HG02885 (cell line): ENCODE results near the gene CUX1.

Source experiments
- ATAC-seq: cut with Tn5 transposase; IDR thresholded peaks from one replicate; pipeline ENCODE4 v1.9.1; 2021; ENCODE audit warnings: mild to moderate bottlenecking; ENCODE audit not compliant: unreplicated experiment, poor library complexity

The CUX1 gene

GRCh38 chr7:102188746-102189145, 371.3 kb downstream of the CUX1 start:
- ATAC-seq, result no peak

- ATAC-seq, result no peak
Observed at GRCh38 chr7:102189756-102190155, 372.3 kb downstream of the CUX1 start.

- ATAC-seq, result no peak
Observed at GRCh38 chr7:102190776-102191350, 373.4 kb downstream of the CUX1 start.

GRCh38 chr7:102191556-102192379, 374.3 kb downstream of the CUX1 start:
- ATAC-seq, result no peak

GRCh38 chr7:102192790-102193189, 375.4 kb downstream of the CUX1 start:
- no peak for ATAC-seq

- ATAC-seq, result no peak
Observed at GRCh38 chr7:102193806-102194205, 376.4 kb downstream of the CUX1 start.

- ATAC-seq, result no peak
Observed at GRCh38 chr7:102195361-102195760, 377.9 kb downstream of the CUX1 start.

GRCh38 chr7:102196028-102196427, 378.6 kb downstream of the CUX1 start:
- no peak for ATAC-seq

GRCh38 chr7:102197161-102197560, 379.7 kb downstream of the CUX1 start:
- ATAC-seq, result no peak

- no peak for ATAC-seq
Observed at GRCh38 chr7:102197599-102197998, 380.2 kb downstream of the CUX1 start.

GRCh38 chr7:102198417-102198956, 381.1 kb downstream of the CUX1 start:
- no peak for ATAC-seq

GRCh38 chr7:102201576-102201975, 384.1 kb downstream of the CUX1 start:
- no peak for ATAC-seq

GRCh38 chr7:102202556-102202955, 385.1 kb downstream of the CUX1 start:
- ATAC-seq, result no peak

GRCh38 chr7:102203218-102203617, 385.8 kb downstream of the CUX1 start:
- ATAC-seq, result no peak

- no peak for ATAC-seq
Observed at GRCh38 chr7:102204212-102204611, 386.8 kb downstream of the CUX1 start.

GRCh38 chr7:102205915-102206314, 388.5 kb downstream of the CUX1 start:
- no peak for ATAC-seq

GRCh38 chr7:102208826-102209225, 391.4 kb downstream of the CUX1 start:
- no peak for ATAC-seq

GRCh38 chr7:102210787-102211186, 393.4 kb downstream of the CUX1 start:
- ATAC-seq, result no peak

GRCh38 chr7:102211590-102212550, 394.4 kb downstream of the CUX1 start:
- ATAC-seq, result peak; percentile 65

- ATAC-seq, result no peak
Observed at GRCh38 chr7:102214477-102215072, 397.1 kb downstream of the CUX1 start.
